ENCODE data around the gene ZNF330.
"Not testable (repeated sequence)": the region's sequence is repeated elsewhere in the genome, so short reads cannot be mapped to it uniquely, and the experiment has no call there.

The ZNF330 gene

GRCh38 chr4:141216002-141216761, 4.5 kb upstream of the ZNF330 start:
- Histone ChIP-seq H3K4me1 (ENCODE audit: insufficient read depth, poor library complexity, severe bottlenecking) (no peaks in the 10 kb centered on the region), H3K4me3 (ENCODE audit: severe bottlenecking) (no peak overlapping the region), H3K9me3 (ENCODE audit: severe bottlenecking) (no peaks in the 10 kb centered on the region), H3K27me3 (ENCODE audit: insufficient read depth, poor library complexity, severe bottlenecking) (no peaks in the 10 kb centered on the region), H3K36me3 (ENCODE audit: low read depth) (no peaks in the 10 kb centered on the region), H3K27ac (ENCODE audit: poor library complexity, severe bottlenecking) (no peak overlapping the region)
- DNase-seq (ENCODE audit: low spot score) (no peak), ATAC-seq (ENCODE audit: low read depth) (no peak)
- no peak for TF ChIP-seq CTCF (IDR thresholded peaks at IDR 0.05; ENCODE audit: poor library complexity, severe bottlenecking)

- TF ChIP-seq CTCF (IDR thresholded peaks at IDR 0.05; ENCODE audit: poor library complexity, severe bottlenecking) = no peak
- Histone ChIP-seq H3K4me1 (ENCODE audit: insufficient read depth, poor library complexity, severe bottlenecking) (peaks cover 13% of the 10 kb centered on the region), H3K27ac (ENCODE audit: poor library complexity, severe bottlenecking) (no peak overlapping the region), H3K4me3 (ENCODE audit: severe bottlenecking) (peak overlapping the region; percentile 97), H3K36me3 (ENCODE audit: low read depth) (peaks cover 37% of the 10 kb centered on the region), H3K27me3 (ENCODE audit: insufficient read depth, poor library complexity, severe bottlenecking) (no peaks in the 10 kb centered on the region), H3K9me3 (ENCODE audit: severe bottlenecking) (no peaks in the 10 kb centered on the region)
- ATAC-seq (ENCODE audit: low read depth) (no peak), DNase-seq (ENCODE audit: low spot score) (no peak)
Measured at GRCh38 chr4:141220271-141220670, 424 bp upstream of the ZNF330 start.

GRCh38 chr4:141223418-141223817, 2.7 kb downstream of the ZNF330 start:
- H3K27me3 ChIP-seq (ENCODE audit: insufficient read depth, poor library complexity, severe bottlenecking) = no peaks in the 10 kb centered on the region
- H3K27ac ChIP-seq (ENCODE audit: poor library complexity, severe bottlenecking) = no peak overlapping the region
- TF ChIP-seq CTCF (IDR thresholded peaks at IDR 0.05; ENCODE audit: poor library complexity, severe bottlenecking) = no peak
- H3K4me1 ChIP-seq (ENCODE audit: insufficient read depth, poor library complexity, severe bottlenecking) = peaks cover 13% of the 10 kb centered on the region
- ATAC-seq (ENCODE audit: low read depth) (no peak), DNase-seq (ENCODE audit: low spot score) (no peak)
- no peaks in the 10 kb centered on the region for H3K9me3 ChIP-seq (ENCODE audit: severe bottlenecking)
- H3K4me3 ChIP-seq (ENCODE audit: severe bottlenecking) = no peak overlapping the region
- H3K36me3 ChIP-seq (ENCODE audit: low read depth) = peaks cover 69% of the 10 kb centered on the region

- H3K27me3 ChIP-seq (ENCODE audit: insufficient read depth, poor library complexity, severe bottlenecking); DNase-seq (ENCODE audit: low spot score); H3K9me3 ChIP-seq (ENCODE audit: severe bottlenecking); H3K4me3 ChIP-seq (ENCODE audit: severe bottlenecking); H3K27ac ChIP-seq (ENCODE audit: poor library complexity, severe bottlenecking); H3K4me1 ChIP-seq (ENCODE audit: insufficient read depth, poor library complexity, severe bottlenecking); ATAC-seq (ENCODE audit: low read depth): not testable (repeated sequence)
- peaks cover 98% of the 10 kb centered on the region for H3K36me3 ChIP-seq (ENCODE audit: low read depth)
Measured at GRCh38 chr4:141227280-141227679, 6.6 kb downstream of the ZNF330 start.

- Histone ChIP-seq H3K36me3 (ENCODE audit: low read depth) (peaks cover 98% of the 10 kb centered on the region), H3K27me3 (ENCODE audit: insufficient read depth, poor library complexity, severe bottlenecking) (no peaks in the 10 kb centered on the region), H3K4me3 (ENCODE audit: severe bottlenecking) (no peak overlapping the region), H3K4me1 (ENCODE audit: insufficient read depth, poor library complexity, severe bottlenecking) (no peaks in the 10 kb centered on the region), H3K27ac (ENCODE audit: poor library complexity, severe bottlenecking) (no peak overlapping the region), H3K9me3 (ENCODE audit: severe bottlenecking) (no peaks in the 10 kb centered on the region)
- no peak; the same call in 2 of the 3 replicates for ATAC-seq (ENCODE audit: low read depth)
- TF ChIP-seq CTCF (IDR thresholded peaks at IDR 0.05; ENCODE audit: poor library complexity, severe bottlenecking) = no peak
- DNase-seq (ENCODE audit: low spot score) = no peak
Measured at GRCh38 chr4:141229408-141230101, 8.9 kb downstream of the ZNF330 start.

Measured in RWPE2 (cell line).